ENCODE data around the gene HS3ST6. TPM values are rescaled to one million over a fixed set of nuclear protein-coding genes. Genes with fewer than 3 reads are reported as not detected.

Gene HS3ST6
- polyA plus RNA-seq, 4 donors, result 0.04 TPM; not detected in 3

- Histone ChIP-seq H3K27me3 (ENCODE audit: control insufficient read depth in 3 of 3, insufficient read depth in 3 of 3, low read length in 3 of 3) (peaks cover 11 to 61% (median 28%) of the 10 kb centered on the region in 3 donors), H3K4me1 (ENCODE audit: control insufficient read depth in 3 of 3, insufficient read depth in 2 of 3, low read depth in 1 of 3, low read length in 2 of 3) (peaks cover 1 to 21% (median 3%) of the 10 kb centered on the region in 3 donors), H3K9me3 (ENCODE audit: control insufficient read depth in 2 of 2, insufficient read depth in 1 of 2, low read depth in 1 of 2, low read length in 1 of 2) (peaks cover 0 to 3% of the 10 kb centered on the region in 2 donors), H3K36me3 (ENCODE audit: control insufficient read depth in 3 of 3, insufficient read depth in 2 of 3, low read depth in 1 of 3, low read length in 3 of 3) (no peaks in the 10 kb centered on the region), H3K27ac (ENCODE audit: low read depth in 1 of 3, low read length in 2 of 3) (no peak overlapping the region), H3K4me3 (ENCODE audit: low read depth in 1 of 3, low read length in 3 of 3) (no peak overlapping the region)
- DNase-seq (no peak), FAIRE-seq (no peak)
- 68 to 76% (median 72%) methylated on average over 24 to 25 of the region's 25 CpGs for WGBS, 3 donors
These were observed 2.2 kb downstream of the HS3ST6 start for GRCh38 chr16:1915732-1916639.

- Histone ChIP-seq H3K4me3 (ENCODE audit: low read depth in 1 of 3, low read length in 3 of 3) (no peak overlapping the region), H3K36me3 (ENCODE audit: control insufficient read depth in 3 of 3, insufficient read depth in 2 of 3, low read depth in 1 of 3, low read length in 3 of 3) (no peaks in the 10 kb centered on the region), H3K4me1 (ENCODE audit: control insufficient read depth in 3 of 3, insufficient read depth in 2 of 3, low read depth in 1 of 3, low read length in 2 of 3) (peaks cover 1 to 24% (median 3%) of the 10 kb centered on the region in 3 donors), H3K9me3 (ENCODE audit: control insufficient read depth in 2 of 2, insufficient read depth in 1 of 2, low read depth in 1 of 2, low read length in 1 of 2) (peaks cover 0 to 3% of the 10 kb centered on the region in 2 donors), H3K27ac (ENCODE audit: low read depth in 1 of 3, low read length in 2 of 3) (no peak overlapping the region), H3K27me3 (ENCODE audit: control insufficient read depth in 3 of 3, insufficient read depth in 3 of 3, low read length in 3 of 3) (peaks cover 11 to 51% (median 20%) of the 10 kb centered on the region in 3 donors)
- DNase-seq, result no peak
- FAIRE-seq, result no peak
- 52 to 60% (median 57%) methylated on average over 6 to 8 of the region's 8 CpGs for WGBS, 3 donors
These were observed 3.2 kb downstream of the HS3ST6 start for GRCh38 chr16:1914988-1915387.

GRCh38 chr16:1914084-1914608 is 4.1 kb downstream of the HS3ST6 start:
- Histone ChIP-seq H3K9me3 (ENCODE audit: control insufficient read depth in 2 of 2, insufficient read depth in 1 of 2, low read depth in 1 of 2, low read length in 1 of 2) (no peaks in the 10 kb centered on the region), H3K27me3 (ENCODE audit: control insufficient read depth in 3 of 3, insufficient read depth in 3 of 3, low read length in 3 of 3) (peaks cover 11 to 43% (median 20%) of the 10 kb centered on the region in 3 donors), H3K36me3 (ENCODE audit: control insufficient read depth in 3 of 3, insufficient read depth in 2 of 3, low read depth in 1 of 3, low read length in 3 of 3) (no peaks in the 10 kb centered on the region), H3K4me1 (ENCODE audit: control insufficient read depth in 3 of 3, insufficient read depth in 2 of 3, low read depth in 1 of 3, low read length in 2 of 3) (peaks cover 1 to 26% (median 3%) of the 10 kb centered on the region in 3 donors), H3K27ac (ENCODE audit: low read depth in 1 of 3, low read length in 2 of 3) (no peak overlapping the region), H3K4me3 (ENCODE audit: low read depth in 1 of 3, low read length in 3 of 3) (no peak overlapping the region)
- no peak for DNase-seq
- 16 to 38% (median 27%) methylated on average over 11 to 15 of the region's 15 CpGs for WGBS, 3 donors
- no peak for FAIRE-seq

GRCh38 chr16:1913327-1914083 is 4.7 kb downstream of the HS3ST6 start:
- 22 to 38% (median 27%) methylated on average over 17 to 21 of the region's 21 CpGs for WGBS, 3 donors
- FAIRE-seq, result no peak
- peaks cover 11 to 36% (median 16%) of the 10 kb centered on the region in 3 donors for H3K27me3 ChIP-seq (ENCODE audit: control insufficient read depth in 3 of 3, insufficient read depth in 3 of 3, low read length in 3 of 3)

GRCh38 chr16:1912215-1912543 is 6.0 kb downstream of the HS3ST6 start:
- H3K4me1 ChIP-seq (ENCODE audit: control insufficient read depth in 3 of 3, insufficient read depth in 2 of 3, low read depth in 1 of 3, low read length in 2 of 3), result peaks cover 1 to 26% (median 3%) of the 10 kb centered on the region in 3 donors
- no peak overlapping the region for H3K27ac ChIP-seq (ENCODE audit: low read depth in 1 of 3, low read length in 2 of 3)
- H3K27me3 ChIP-seq (ENCODE audit: control insufficient read depth in 3 of 3, insufficient read depth in 3 of 3, low read length in 3 of 3), result peaks cover 3 to 27% (median 10%) of the 10 kb centered on the region in 3 donors
- H3K4me3 ChIP-seq (ENCODE audit: low read depth in 1 of 3, low read length in 3 of 3), result no peak overlapping the region
- no peaks in the 10 kb centered on the region for H3K36me3 ChIP-seq (ENCODE audit: control insufficient read depth in 3 of 3, insufficient read depth in 2 of 3, low read depth in 1 of 3, low read length in 3 of 3)
- DNase-seq (no peak), FAIRE-seq (no peak)
- WGBS, 3 donors, result 35 to 71% (median 37%) methylated on average over 13 to 17 of the region's 17 CpGs
- H3K9me3 ChIP-seq (ENCODE audit: control insufficient read depth in 2 of 2, insufficient read depth in 1 of 2, low read depth in 1 of 2, low read length in 1 of 2), result no peaks in the 10 kb centered on the region

More at GRCh38 chr16:1913327-1914083, 4.7 kb downstream of the HS3ST6 start:
- no peaks in the 10 kb centered on the region for H3K9me3 ChIP-seq (ENCODE audit: control insufficient read depth in 2 of 2, insufficient read depth in 1 of 2, low read depth in 1 of 2, low read length in 1 of 2)
- H3K4me3 ChIP-seq (ENCODE audit: low read depth in 1 of 3, low read length in 3 of 3), result no peak overlapping the region
- peaks cover 1 to 26% (median 3%) of the 10 kb centered on the region in 3 donors for H3K4me1 ChIP-seq (ENCODE audit: control insufficient read depth in 3 of 3, insufficient read depth in 2 of 3, low read depth in 1 of 3, low read length in 2 of 3)
- peak; percentile 89 to 93 for DNase-seq
- no peaks in the 10 kb centered on the region for H3K36me3 ChIP-seq (ENCODE audit: control insufficient read depth in 3 of 3, insufficient read depth in 2 of 3, low read depth in 1 of 3, low read length in 3 of 3)
- peak overlapping the region in 1 of 3 donors; percentile 14 for H3K27ac ChIP-seq (ENCODE audit: low read depth in 1 of 3, low read length in 2 of 3)

GRCh38 chr16:1911467-1912214 is 6.6 kb downstream of the HS3ST6 start:
- DNase-seq, result no peak
- H3K27ac ChIP-seq (ENCODE audit: low read depth in 1 of 3, low read length in 2 of 3), result no peak overlapping the region
- no peak for FAIRE-seq

GRCh38 chr16:1909561-1910231 is 8.5 kb downstream of the HS3ST6 start:
- peak overlapping the region in 1 of 3 donors; percentile 28 for H3K27ac ChIP-seq (ENCODE audit: low read depth in 1 of 3, low read length in 2 of 3)
- FAIRE-seq, result no peak

More at GRCh38 chr16:1911467-1912214, 6.6 kb downstream of the HS3ST6 start:
- Histone ChIP-seq H3K4me3 (ENCODE audit: low read depth in 1 of 3, low read length in 3 of 3) (no peak overlapping the region), H3K36me3 (ENCODE audit: control insufficient read depth in 3 of 3, insufficient read depth in 2 of 3, low read depth in 1 of 3, low read length in 3 of 3) (no peaks in the 10 kb centered on the region), H3K27me3 (ENCODE audit: control insufficient read depth in 3 of 3, insufficient read depth in 3 of 3, low read length in 3 of 3) (peaks cover 0 to 22% (median 5%) of the 10 kb centered on the region in 3 donors), H3K4me1 (ENCODE audit: control insufficient read depth in 3 of 3, insufficient read depth in 2 of 3, low read depth in 1 of 3, low read length in 2 of 3) (peaks cover 1 to 26% (median 3%) of the 10 kb centered on the region in 3 donors), H3K9me3 (ENCODE audit: control insufficient read depth in 2 of 2, insufficient read depth in 1 of 2, low read depth in 1 of 2, low read length in 1 of 2) (no peaks in the 10 kb centered on the region)
- WGBS, 3 donors, result 73 to 86% (median 78%) methylated on average over 45 to 59 of the region's 59 CpGs

More at GRCh38 chr16:1909561-1910231, 8.5 kb downstream of the HS3ST6 start:
- Histone ChIP-seq H3K4me1 (ENCODE audit: control insufficient read depth in 3 of 3, insufficient read depth in 2 of 3, low read depth in 1 of 3, low read length in 2 of 3) (peaks cover 1 to 26% (median 3%) of the 10 kb centered on the region in 3 donors), H3K27me3 (ENCODE audit: control insufficient read depth in 3 of 3, insufficient read depth in 3 of 3, low read length in 3 of 3) (peaks cover 0 to 5% (median 0%) of the 10 kb centered on the region in 3 donors), H3K4me3 (ENCODE audit: low read depth in 1 of 3, low read length in 3 of 3) (no peak overlapping the region), H3K9me3 (ENCODE audit: control insufficient read depth in 2 of 2, insufficient read depth in 1 of 2, low read depth in 1 of 2, low read length in 1 of 2) (no peaks in the 10 kb centered on the region), H3K36me3 (ENCODE audit: control insufficient read depth in 3 of 3, insufficient read depth in 2 of 3, low read depth in 1 of 3, low read length in 3 of 3) (no peaks in the 10 kb centered on the region)
- peak; percentile 60 to 62 for DNase-seq
- 61 to 69% (median 66%) methylated on average over 18 of the region's 18 CpGs for whole genome bisulfite sequencing, 3 donors
